PC-3 (cell line): ENCODE results near the gene BDNF. TPM values are rescaled to one million over a fixed set of nuclear protein-coding genes. Genes with fewer than 3 reads are reported as not detected.
A peak's percentile ranks its signal among the peaks of the same experiment; 100 is the strongest.

ENCODE experiments used
- ATAC-seq: fragments of 200-7000 bp; cut with Tn5 transposase; 2 replicates; pipeline ENCODE4 v1.9.1; 2020; ENCODE audit warnings: mild to moderate bottlenecking, moderate library complexity
- Bru-seq: library from RNA; stranded (reverse); fragments of 400-500 nt; gene quantifications from one replicate; lab custom pipeline; 2021; lab: Mats Ljungman, UMichigan
- BruChase-seq, 2 experiments: library from RNA; stranded (reverse); fragments of 400-500 nt; gene quantifications; one replicate each; lab custom pipeline; 2021; lab: Mats Ljungman, UMichigan
- BruUV-seq: library from RNA; stranded (reverse); fragments of 400-500 nt; replicated peaks from 2 replicates; lab custom pipeline; 2021; lab: Mats Ljungman, UMichigan
- CTCF ChIA-PET: fragments of 300-600 bp; sonication (Branson Sonifier 250); formaldehyde crosslinking; loops from one replicate; lab custom pipeline; 2022; ENCODE audit warnings: antibody characterized with exemption; lab: Charles Lee
- POLR2A ChIA-PET: fragments of 300-600 bp; sonication (Branson Sonifier 250); formaldehyde crosslinking; loops from one replicate; lab custom pipeline; 2022; ENCODE audit warnings: antibody characterized with exemption; ENCODE audit not compliant: unreplicated experiment; lab: Charles Lee
- DNase-seq: peaks from one replicate; pipeline ENCODE4 v3.0.0-alpha.2; 2015
- H2AFZ ChIP-seq: fragments of 300-600 bp; sonication (generic); 2 replicates; pipeline ENCODE4 v1.6.0; 2016; ENCODE audit warnings: antibody characterized with exemption, low read length
- H3F3A ChIP-seq: fragments of 300-600 bp; sonication (generic); one replicate; pipeline ENCODE4 v1.6.0; 2017; ENCODE audit warnings: antibody characterized with exemption, low read length, control low read depth, mild to moderate bottlenecking; ENCODE audit not compliant: unreplicated experiment
- H3K27ac ChIP-seq: fragments of 300-600 bp; sonication (generic); 2 replicates; pipeline ENCODE4 v1.5.1; 2016; ENCODE audit warnings: mild to moderate bottlenecking, low read length
- H3K27me3 ChIP-seq: fragments of 300-600 bp; sonication (generic); 2 replicates; pipeline ENCODE4 v1.6.1; 2016; ENCODE audit warnings: low read length, mixed read lengths
- H3K36me3 ChIP-seq: fragments of 300-600 bp; sonication (generic); 2 replicates; pipeline ENCODE4 v1.6.1; 2016; ENCODE audit warnings: low read depth, mixed run types, low read length, mixed read lengths
- H3K4me1 ChIP-seq: fragments of 300-600 bp; sonication (generic); 2 replicates; pipeline ENCODE4 v1.5.1; 2016; ENCODE audit warnings: low read length; ENCODE audit not compliant: insufficient read depth
- H3K4me2 ChIP-seq: fragments of 300-600 bp; sonication (generic); 2 replicates; pipeline ENCODE4 v1.6.0; 2016; ENCODE audit warnings: low read length
- H3K4me3 ChIP-seq: fragments of 300-600 bp; sonication (generic); 2 replicates; pipeline ENCODE4 v1.5.1; 2016; ENCODE audit warnings: mild to moderate bottlenecking, low read length, mixed read lengths
- H3K79me2 ChIP-seq: fragments of 300-600 bp; sonication (generic); 2 replicates; pipeline ENCODE4 v1.6.1; 2017; ENCODE audit warnings: low read length, mixed read lengths
- H3K9ac ChIP-seq: fragments of 300-600 bp; sonication (generic); 2 replicates; pipeline ENCODE4 v1.6.0; 2016; ENCODE audit warnings: mild to moderate bottlenecking, low read length
- H3K9me2 ChIP-seq: fragments of 300-600 bp; sonication (generic); replicated peaks from 2 replicates; pipeline ENCODE4 v1.6.1; 2016; ENCODE audit warnings: mixed run types, low read length, mixed read lengths
- H3K9me3 ChIP-seq: fragments of 300-600 bp; sonication (generic); 2 replicates; pipeline ENCODE4 v1.6.1; 2016; ENCODE audit warnings: low read length, mixed read lengths
- H4K20me1 ChIP-seq: fragments of 300-600 bp; sonication (generic); 2 replicates; pipeline ENCODE4 v1.6.1; 2016; ENCODE audit warnings: low read length, mixed read lengths
- CTCF ChIP-seq: fragments of 300-600 bp; sonication (generic); conservative IDR thresholded peaks from 2 replicates; pipeline ENCODE4 v1.5.1; 2017; ENCODE audit warnings: antibody characterized with exemption, low read depth, mild to moderate bottlenecking, low read length
- EZH2 ChIP-seq: fragments of 300-600 bp; sonication (generic); IDR thresholded peaks from one replicate; pipeline ENCODE4 v1.6.1; 2017; ENCODE audit warnings: antibody characterized with exemption, mild to moderate bottlenecking, low read length; ENCODE audit not compliant: unreplicated experiment
- EZH2phosphoT487 ChIP-seq: fragments of 300-600 bp; sonication (generic); IDR thresholded peaks from 2 replicates; pipeline ENCODE4 v1.6.1; 2018; ENCODE audit warnings: mild to moderate bottlenecking, antibody characterized with exemption, low read length, borderline replicate concordance
- intact Hi-C: fragments of 100-400 bp; cut with micrococcal nuclease; formaldehyde crosslinking; loops from 2 replicates; pipeline ENCODE4 v1.9.0; 2023
- long read RNA-seq: library from polyadenylated mRNA; unstranded; transcript quantifications from one replicate; pipeline ENCODE4 v2.0.0, GENCODE V29; 2021; ENCODE audit not compliant: unreplicated experiment
- total RNA-seq: library from RNA; depleted of rRNA; stranded (reverse); fragments of >200 nt; gene quantifications from 2 replicates; pipeline ENCODE4 v1.2.3, GENCODE V29; 2014; rRNA removed

Gene BDNF
- total RNA-seq, result 3.4 and 3.8 TPM in 2 replicates
- percentile 79 among the genes with signal in this experiment for Bru-seq, nascent RNA
- BruChase-seq, experiment 1, labeled RNA remaining after a 6-hour chase, result percentile 66 among the genes with signal in this experiment
- BruChase-seq, experiment 2, labeled RNA remaining after a 2-hour chase, result percentile 75 among the genes with signal in this experiment
- long read RNA-seq, full-length matches to known transcripts, result 33 of 33 reads
- long read RNA-seq, partial matches to known transcripts, result 0 of 33 reads
- long read RNA-seq, other reads (novel, unspliced or antisense), result 0 of 33 reads

GRCh38 chr11:27700351-27701301, at the start of gene BDNF:
Gene BDNF, minus strand, starts transcription at chr11:27700455. Its CDS starts 41,891 bp downstream, at chr11:27658564.
- no peaks in the 10 kb centered on the region for H3K9me2 ChIP-seq
- CTCF ChIA-PET, result interaction anchor here (0.6 to 2.8 kb wide), 6 partner anchors 16 to 1629 kb away, joined by 3 to 22 read pairs (median 5); no protein-coding TSS in a partner anchor
- H4K20me1 ChIP-seq, result no peaks in the 10 kb centered on the region
- H3K4me3 ChIP-seq, result peak within 1 kb of the TSS; percentile 79
- H3K36me3 ChIP-seq, result no peaks in the 10 kb centered on the region
- TF ChIP-seq EZH2phosphoT487 (no peak), EZH2 (no peak), CTCF (no peak)
- peak within 1 kb of the TSS; percentile 97 for H3K4me2 ChIP-seq
- H2AFZ ChIP-seq, result peak within 1 kb of the TSS; percentile 99
- peak; percentile 39 for ATAC-seq
- H3K79me2 ChIP-seq, result peaks cover 43% of the 10 kb centered on the region
- POLR2A ChIA-PET, result interaction anchor here (0.6 to 1.2 kb wide), 5 partner anchors 18 to 850 kb away, joined by 4 to 7 read pairs (median 5); no protein-coding TSS in a partner anchor
- no peaks in the 10 kb centered on the region for H3K9me3 ChIP-seq
- H3F3A ChIP-seq, result no peaks in the 10 kb centered on the region
- H3K9ac ChIP-seq, result peak within 1 kb of the TSS; percentile 59
- 0 out of 2 replicates have a peak within 1 kb of the TSS, but pooled peaks have one; percentile 20 for H3K27ac ChIP-seq
- peak; percentile 53 for DNase-seq
- intact Hi-C loops, result loop anchor here (1.0 to 5.0 kb wide), 5 partner anchors 17 to 829 kb away; no protein-coding TSS in a partner anchor
- H3K27me3 ChIP-seq, result no peaks in the 10 kb centered on the region
- BruUV-seq, result TSS peak; percentile 39
- peaks cover 26% of the 10 kb centered on the region for H3K4me1 ChIP-seq

- ATAC-seq, result no peak
- ChIA-PET POLR2A (no interaction called here), CTCF (no interaction called here)
- no peak overlapping the region for H3K4me2 ChIP-seq
- H4K20me1 ChIP-seq, result no peaks in the 10 kb centered on the region
- no peaks in the 10 kb centered on the region for H3K27me3 ChIP-seq
- no peaks in the 10 kb centered on the region for H3F3A ChIP-seq
- no peaks in the 10 kb centered on the region for H3K36me3 ChIP-seq
- H3K9me2 ChIP-seq, result no peaks in the 10 kb centered on the region
- H3K79me2 ChIP-seq, result no peaks in the 10 kb centered on the region
- DNase-seq, result no peak
- no peak for TF ChIP-seq CTCF
- TF ChIP-seq EZH2, result no peak
- no peak for TF ChIP-seq EZH2phosphoT487
- no peak overlapping the region for H2AFZ ChIP-seq
- BruUV-seq, result no TSS peak
- intact Hi-C loops, result no loop called here
- H3K9ac ChIP-seq, result no peak overlapping the region
- no peaks in the 10 kb centered on the region for H3K4me1 ChIP-seq
- H3K4me3 ChIP-seq, result no peak overlapping the region
- H3K9me3 ChIP-seq, result no peaks in the 10 kb centered on the region
- no peak overlapping the region for H3K27ac ChIP-seq
Observed at GRCh38 chr11:27740362-27741013, 40.2 kb upstream of the BDNF start.
